GM21447 (cell line): ENCODE measurements around the gene TRPM8.
"Not testable (repeated sequence)": the region's sequence is repeated elsewhere in the genome, so short reads cannot be mapped to it uniquely, and the experiment has no call there.

Source experiments
- ATAC-seq: cut with Tn5 transposase; IDR thresholded peaks from one replicate; pipeline ENCODE4 v1.9.1; 2021; ENCODE audit not compliant: unreplicated experiment

Gene TRPM8

DNA sequence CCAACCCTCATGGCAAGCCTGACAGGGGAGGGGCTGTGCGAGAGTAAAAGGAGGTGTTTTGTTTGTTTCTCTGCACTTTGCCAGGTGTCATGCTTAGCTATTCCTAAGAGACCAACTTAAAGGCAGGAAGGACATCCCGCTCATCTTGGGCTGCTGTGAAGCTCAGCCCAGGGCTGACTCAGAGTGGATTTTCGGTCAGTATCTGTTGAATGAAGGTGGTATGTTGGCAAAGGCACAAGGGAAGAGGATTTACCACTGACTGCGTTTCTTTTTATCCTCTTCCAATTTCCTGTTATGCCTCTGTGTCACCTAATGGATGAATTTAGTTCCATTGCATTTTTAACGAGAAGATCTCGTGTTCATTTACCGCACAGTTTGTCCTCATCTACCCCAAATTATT is 18.9 kb downstream of the TRPM8 start:
- no peak for ATAC-seq

GRCh38 chr2:233938676-233939370 is 21.6 kb downstream of the TRPM8 start:
- no peak for ATAC-seq

- no peak for ATAC-seq
These were observed 23.5 kb downstream of the TRPM8 start for GRCh38 chr2:233940376-233941276.

- ATAC-seq: no peak
These were observed 25.6 kb downstream of the TRPM8 start for GRCh38 chr2:233942731-233943130.

DNA sequence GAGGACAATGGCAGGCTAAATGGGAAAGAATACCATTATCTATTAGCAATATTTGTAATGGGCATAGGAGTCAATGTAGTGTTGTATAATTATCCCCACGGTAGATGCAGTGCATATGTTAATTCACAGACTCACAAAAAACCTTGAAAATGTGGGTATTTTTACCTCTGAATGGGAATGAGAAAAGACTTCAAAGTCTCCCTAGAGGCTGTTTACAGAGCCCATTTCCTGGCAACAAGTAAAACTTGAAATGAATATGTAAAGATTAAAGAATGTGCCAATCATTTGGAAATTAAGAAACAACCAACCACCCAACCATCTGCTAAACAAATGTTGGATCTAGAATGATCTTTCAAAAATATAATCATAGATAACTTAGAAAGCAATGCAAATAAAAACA is 27.1 kb downstream of the TRPM8 start:
- ATAC-seq: no peak

GRCh38 chr2:233944722-233945121 is 27.5 kb downstream of the TRPM8 start:
- no peak for ATAC-seq

DNA sequence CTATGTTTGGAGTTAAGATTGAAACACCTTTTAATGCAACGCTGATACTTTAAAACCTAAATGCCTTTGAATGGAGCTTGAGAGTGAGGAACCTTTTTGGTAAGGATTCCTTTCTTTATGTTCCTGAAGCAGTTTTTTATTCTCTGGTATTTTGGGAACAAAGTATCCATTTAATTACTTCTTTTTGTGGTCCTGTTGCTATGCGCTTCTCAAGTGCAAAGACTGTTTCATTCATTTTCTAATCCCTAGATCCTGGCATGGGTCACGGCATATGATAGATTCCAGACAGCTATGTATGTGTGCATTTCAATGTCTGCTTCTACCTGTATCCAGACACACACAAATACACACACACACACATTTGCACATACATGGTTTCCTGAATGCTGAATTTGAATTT is 28.0 kb downstream of the TRPM8 start:
- ATAC-seq: no peak

DNA sequence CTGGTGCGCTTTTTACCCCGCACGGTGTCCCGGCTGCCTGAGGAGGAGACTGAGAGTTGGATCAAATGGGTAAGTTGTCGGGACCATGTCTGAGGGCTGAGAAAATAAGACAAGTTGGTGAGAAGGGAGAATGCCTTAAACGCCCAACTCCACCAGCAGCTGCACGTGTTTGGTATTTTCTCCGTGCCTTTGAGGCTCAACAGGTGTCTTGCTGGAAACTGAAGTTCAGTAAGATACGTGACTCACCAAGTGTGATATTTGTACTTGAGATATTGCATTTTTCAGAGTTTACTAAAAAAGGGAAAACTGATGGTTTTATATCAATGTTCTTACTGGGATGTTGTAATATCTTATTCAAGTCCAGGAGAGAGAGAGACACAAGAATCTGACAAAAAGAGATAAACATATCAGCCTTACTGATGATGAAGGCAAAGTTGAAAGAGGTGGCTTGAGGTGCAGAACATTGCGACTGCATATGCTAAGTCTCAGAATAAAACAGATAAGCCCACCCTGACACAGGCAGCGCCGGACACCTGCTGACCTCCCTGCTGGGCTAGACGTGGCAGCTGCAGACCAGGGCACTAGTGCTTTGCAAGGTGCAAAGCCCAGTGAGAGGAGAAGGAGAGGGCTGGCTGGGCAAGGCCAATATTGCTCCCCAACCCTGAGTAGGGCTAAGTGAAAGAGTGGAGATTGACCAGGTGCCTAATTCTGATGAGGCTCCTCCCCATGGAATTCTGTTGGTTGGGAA is 33.1 kb downstream of the TRPM8 start:
- no peak for ATAC-seq

GRCh38 chr2:233952335-233952734 is 35.2 kb downstream of the TRPM8 start:
- no peak for ATAC-seq

GRCh38 chr2:233953087-233953801 is 36.1 kb downstream of the TRPM8 start:
- ATAC-seq: no peak

DNA sequence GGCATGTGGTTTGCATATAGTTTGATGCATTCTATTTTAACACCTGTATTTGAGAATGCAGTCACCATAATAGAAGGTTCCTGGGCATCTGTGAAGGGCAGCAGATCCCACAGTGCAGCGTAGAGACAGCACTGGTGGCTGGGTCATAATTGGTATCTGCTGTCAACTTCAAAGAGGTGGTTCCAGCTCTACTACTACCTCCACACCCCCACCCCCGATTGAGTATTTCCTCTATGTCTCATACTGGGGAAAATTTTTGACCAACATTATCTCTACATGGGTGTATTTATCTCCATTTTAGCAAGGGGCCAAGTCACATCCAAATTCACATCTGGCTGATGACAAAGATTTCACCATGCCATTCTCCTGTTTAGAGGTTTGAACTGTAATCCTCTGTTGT is 43.0 kb downstream of the TRPM8 start:
- ATAC-seq: no peak

DNA sequence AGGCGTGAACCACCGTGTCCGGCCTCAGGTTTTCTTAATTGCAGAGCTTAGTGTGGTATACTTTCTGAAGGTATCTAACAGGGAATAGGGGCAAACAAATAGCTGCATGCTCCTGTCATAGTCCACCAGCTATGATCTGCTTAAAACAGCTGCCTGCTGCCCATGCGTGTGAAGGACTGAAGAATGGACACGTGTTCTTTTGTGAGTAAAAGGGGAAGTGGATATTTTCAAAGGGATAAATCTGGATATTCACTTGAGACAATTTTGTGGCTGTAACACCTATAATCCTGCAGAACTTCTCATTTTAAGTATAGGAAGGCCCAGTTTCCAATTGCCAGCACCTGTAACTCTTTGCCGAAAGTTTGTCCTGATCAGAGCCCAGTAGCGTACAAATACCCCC is 44.7 kb downstream of the TRPM8 start:
- no peak for ATAC-seq

- ATAC-seq: no peak
These were observed 47.4 kb downstream of the TRPM8 start for GRCh38 chr2:233964581-233964980.

- no peak for ATAC-seq
These were observed 47.9 kb downstream of the TRPM8 start for GRCh38 chr2:233965032-233965603.

GRCh38 chr2:233965646-233966045 is 48.5 kb downstream of the TRPM8 start:
- ATAC-seq: not testable (repeated sequence)

- no peak for ATAC-seq
These were observed 49.2 kb downstream of the TRPM8 start for GRCh38 chr2:233966388-233966787.

DNA sequence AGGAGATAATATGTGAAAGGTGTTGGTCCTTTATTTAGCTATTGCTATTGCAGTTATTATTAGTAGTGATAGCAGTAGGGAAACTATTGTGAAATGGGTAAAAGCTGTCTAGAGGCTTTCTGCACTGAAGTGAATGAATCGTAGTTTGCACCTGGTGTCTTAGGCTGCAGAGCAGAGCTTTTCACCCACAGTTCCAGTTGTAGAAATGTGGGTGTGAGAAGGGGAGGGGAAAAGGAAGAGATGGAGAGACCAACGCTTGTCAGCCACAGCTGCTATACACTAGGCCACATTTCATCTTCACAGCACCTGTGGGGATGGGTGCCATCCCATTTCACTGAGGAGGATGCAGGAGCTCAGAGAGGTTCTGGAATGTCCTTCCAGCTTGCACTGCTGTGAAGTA is 50.0 kb downstream of the TRPM8 start:
- no peak for ATAC-seq

GRCh38 chr2:233968556-233968955 is 51.4 kb downstream of the TRPM8 start:
- ATAC-seq: no peak

- ATAC-seq: not testable (repeated sequence)
These were observed 55.3 kb downstream of the TRPM8 start for GRCh38 chr2:233972460-233972859.

- ATAC-seq: no peak
These were observed 55.9 kb downstream of the TRPM8 start for GRCh38 chr2:233972941-233973575.
